ACC112 (cell line): ENCODE data around the gene MMP15.

Experiments used
- H2AFZ ChIP-seq: fragments of 200-600 bp; sonication (generic); one replicate; pipeline ENCODE4 v1.6.0; 2017; ENCODE audit warnings: antibody characterized with exemption, low read length; ENCODE audit not compliant: unreplicated experiment
- H3K27ac ChIP-seq: fragments of 200-600 bp; sonication (generic); 2 replicates; pipeline ENCODE4 v1.5.1; 2014; ENCODE audit warnings: low read depth, mild to moderate bottlenecking, antibody characterized with exemption, low read length, moderate library complexity
- H3K27me3 ChIP-seq: fragments of 200-600 bp; sonication (generic); 2 replicates; pipeline ENCODE4 v1.6.1; 2014; ENCODE audit warnings: mild to moderate bottlenecking, antibody characterized with exemption, low read length, moderate library complexity, mixed read lengths; ENCODE audit not compliant: insufficient read depth
- H3K36me3 ChIP-seq: fragments of 200-600 bp; sonication (generic); 2 replicates; pipeline ENCODE4 v1.6.1; 2016; ENCODE audit warnings: mild to moderate bottlenecking, antibody characterized with exemption, low read length, moderate library complexity, mixed read lengths; ENCODE audit not compliant: insufficient read depth
- H3K4me1 ChIP-seq: fragments of 200-600 bp; sonication (generic); one replicate; pipeline ENCODE4 v1.6.1; 2016; ENCODE audit warnings: low read length, mixed read lengths; ENCODE audit not compliant: insufficient read depth, unreplicated experiment, control insufficient read depth
- H3K4me3 ChIP-seq: fragments of 200-600 bp; sonication (generic); 2 replicates; pipeline ENCODE4 v1.5.1; 2014; ENCODE audit warnings: mild to moderate bottlenecking, low read depth, low read length
- H3K79me2 ChIP-seq: fragments of 200-600 bp; sonication (generic); one replicate; pipeline ENCODE4 v1.6.0; 2016; ENCODE audit warnings: low read length; ENCODE audit not compliant: control insufficient read depth, unreplicated experiment, insufficient read depth

The MMP15 gene

DNA sequence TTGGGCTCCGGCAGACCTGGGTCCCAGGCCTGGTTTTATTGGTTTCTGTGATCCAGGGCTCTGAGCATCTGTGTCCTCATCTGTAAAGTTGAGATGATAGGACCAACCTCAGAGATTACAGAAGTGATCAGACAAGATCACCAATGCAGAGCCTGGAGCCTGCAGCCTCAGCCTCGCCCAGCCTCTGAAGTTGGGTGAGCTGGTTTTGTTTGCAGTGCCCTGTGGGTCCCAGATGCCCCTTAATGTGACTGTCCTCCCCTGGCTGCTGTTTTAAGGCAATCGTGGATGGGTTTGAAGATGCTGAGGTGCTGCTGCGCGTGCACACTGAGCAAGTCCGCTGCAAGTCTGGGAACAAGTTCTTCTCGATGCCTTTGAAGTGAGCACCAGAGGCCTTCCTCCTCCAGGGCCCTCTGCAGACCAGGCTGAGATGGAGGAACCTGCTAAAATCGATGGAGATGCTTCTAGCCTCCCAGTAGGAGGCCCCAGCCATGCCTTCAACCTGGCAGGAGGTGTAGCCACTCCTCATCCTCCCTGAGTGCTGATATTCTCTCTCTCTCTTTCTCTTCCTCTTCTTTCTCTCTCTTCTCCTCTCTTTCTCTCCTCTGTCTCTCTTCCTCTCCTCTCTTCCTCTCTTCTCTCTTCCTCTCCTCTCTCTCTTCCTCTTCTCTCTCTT, 5.6 kb upstream of the MMP15 start:
- Histone ChIP-seq H3K36me3 (no peaks in the 10 kb centered on the region), H3K79me2 (no peaks in the 10 kb centered on the region), H3K4me3 (no peak overlapping the region), H3K4me1 (peaks cover 29% of the 10 kb centered on the region), H2AFZ (no peak overlapping the region), H3K27me3 (no peaks in the 10 kb centered on the region), H3K27ac (no peak overlapping the region)

- H2AFZ ChIP-seq = no peak overlapping the region
- peaks cover 29% of the 10 kb centered on the region for H3K4me1 ChIP-seq
- no peaks in the 10 kb centered on the region for H3K79me2 ChIP-seq
- no peak overlapping the region for H3K4me3 ChIP-seq
- H3K27me3 ChIP-seq = no peaks in the 10 kb centered on the region
- H3K27ac ChIP-seq = no peak overlapping the region
- no peaks in the 10 kb centered on the region for H3K36me3 ChIP-seq
Observed at GRCh38 chr16:58020628-58021521, 4.7 kb upstream of the MMP15 start.

GRCh38 chr16:58021661-58022551, 3.6 kb upstream of the MMP15 start:
- H3K27me3 ChIP-seq = peaks cover 6% of the 10 kb centered on the region; the same call in 1 of the 2 replicates
- 0 out of 2 replicates have a peak overlapping the region, but pooled peaks have one; percentile 5 for H3K4me3 ChIP-seq
- no peaks in the 10 kb centered on the region for H3K36me3 ChIP-seq
- peaks cover 29% of the 10 kb centered on the region for H3K4me1 ChIP-seq
- H3K27ac ChIP-seq = peak overlapping the region; percentile 64
- no peak overlapping the region for H2AFZ ChIP-seq
- no peaks in the 10 kb centered on the region for H3K79me2 ChIP-seq

DNA sequence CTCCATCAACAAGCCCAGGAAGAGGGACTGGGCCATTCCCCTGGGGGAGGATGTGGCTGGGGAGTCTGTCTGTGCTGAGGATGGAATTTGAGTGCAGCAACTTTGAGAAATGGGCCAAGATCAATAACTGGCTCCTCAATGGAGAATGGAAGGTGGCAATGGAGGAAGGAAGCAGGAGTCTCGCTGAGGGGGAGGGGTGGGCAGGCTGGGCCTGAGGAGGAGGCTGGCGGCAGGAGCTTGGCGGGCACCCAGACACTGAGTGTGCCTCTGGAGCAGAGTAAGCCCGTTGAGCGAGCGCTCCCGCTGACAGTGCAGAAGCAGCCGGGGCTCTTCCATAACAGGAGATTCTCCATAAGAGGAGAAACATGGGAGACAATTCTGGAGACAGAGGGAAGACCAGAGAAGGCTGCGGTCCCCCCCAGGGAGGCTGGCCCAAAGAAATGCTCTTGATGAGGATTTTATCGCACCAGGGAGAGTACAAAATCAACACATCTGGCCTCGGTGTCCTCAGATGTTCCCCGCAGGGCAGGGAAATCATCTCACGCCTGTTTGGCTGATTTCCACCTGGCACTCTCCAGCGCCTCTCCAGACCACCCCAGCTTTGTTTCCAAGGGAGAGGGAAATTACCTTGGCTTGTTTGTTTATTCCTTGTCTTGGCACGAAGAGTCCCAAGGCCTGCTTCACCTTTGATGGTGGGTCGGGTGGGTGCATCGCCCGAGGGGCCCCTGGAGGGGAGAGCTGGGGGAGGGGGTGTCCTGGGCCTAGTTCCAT, 2.8 kb upstream of the MMP15 start:
- Histone ChIP-seq H3K36me3 (no peaks in the 10 kb centered on the region), H2AFZ (peak overlapping the region; percentile 9), H3K4me1 (peaks cover 29% of the 10 kb centered on the region), H3K79me2 (no peaks in the 10 kb centered on the region), H3K27me3 (peaks cover 9% of the 10 kb centered on the region; the same call in 1 of the 2 replicates), H3K27ac (peak overlapping the region; percentile 64), H3K4me3 (peak overlapping the region; percentile 23; the same call in 1 of the 2 replicates)

- Histone ChIP-seq H2AFZ (no peak overlapping the region), H3K4me1 (peaks cover 29% of the 10 kb centered on the region), H3K79me2 (no peaks in the 10 kb centered on the region)
Observed at GRCh38 chr16:58024486-58025350, 836 bp upstream of the MMP15 start.

GRCh38 chr16:58026139-58026704, 668 bp downstream of the MMP15 start:
- Histone ChIP-seq H3K27me3 (peaks cover 9% of the 10 kb centered on the region; the same call in 1 of the 2 replicates), H3K4me3 (peak overlapping the region; percentile 82), H3K27ac (no peak overlapping the region), H3K79me2 (no peaks in the 10 kb centered on the region), H3K4me1 (peaks cover 27% of the 10 kb centered on the region), H2AFZ (peak overlapping the region; percentile 57), H3K36me3 (no peaks in the 10 kb centered on the region)

More at GRCh38 chr16:58024486-58025350, 836 bp upstream of the MMP15 start:
- Histone ChIP-seq H3K4me3 (peak overlapping the region; percentile 82), H3K36me3 (no peaks in the 10 kb centered on the region), H3K27me3 (peaks cover 9% of the 10 kb centered on the region; the same call in 1 of the 2 replicates), H3K27ac (no peak overlapping the region)

DNA sequence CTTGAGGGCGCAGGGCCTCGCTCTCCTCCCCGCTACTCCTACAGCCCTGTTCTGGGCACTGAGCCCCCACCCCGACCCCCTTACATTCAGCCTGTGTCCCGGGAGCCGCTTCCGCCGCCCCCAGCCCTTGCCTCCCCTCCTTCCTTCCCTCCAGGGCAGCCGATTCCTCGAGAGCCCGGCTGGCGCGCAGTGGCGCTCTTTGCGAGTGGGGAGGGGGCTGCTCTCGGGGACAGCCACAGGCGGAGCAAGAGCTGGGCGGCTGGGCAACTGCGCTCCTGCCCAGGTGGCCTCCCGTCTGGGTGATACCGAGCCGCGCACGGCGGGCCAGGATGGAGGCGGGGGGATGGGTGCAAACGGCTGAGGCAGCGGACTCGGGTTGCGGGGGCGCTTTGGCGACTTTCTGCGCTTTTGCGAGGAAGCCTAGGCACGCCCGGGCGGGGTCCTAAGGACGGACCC, 1.2 kb downstream of the MMP15 start:
- Histone ChIP-seq H3K27ac (no peak overlapping the region), H3K4me3 (peak overlapping the region; percentile 82), H3K4me1 (peaks cover 22% of the 10 kb centered on the region), H3K27me3 (peaks cover 9% of the 10 kb centered on the region; the same call in 1 of the 2 replicates), H2AFZ (peak overlapping the region; percentile 57), H3K36me3 (no peaks in the 10 kb centered on the region), H3K79me2 (no peaks in the 10 kb centered on the region)

GRCh38 chr16:58027161-58027915, 1.8 kb downstream of the MMP15 start:
- Histone ChIP-seq H2AFZ (peak overlapping the region; percentile 10), H3K79me2 (no peaks in the 10 kb centered on the region), H3K4me3 (peak overlapping the region; percentile 82), H3K36me3 (no peaks in the 10 kb centered on the region), H3K27ac (no peak overlapping the region), H3K27me3 (peaks cover 9% of the 10 kb centered on the region; the same call in 1 of the 2 replicates), H3K4me1 (peaks cover 16% of the 10 kb centered on the region)
